DOHH2 (cell line): ENCODE data around the gene CDKAL1.

Source experiments
- CTCF ChIP-seq: fragments of 200-600 bp; sonication (generic); IDR thresholded peaks from one replicate; pipeline ENCODE4 v1.5.1; 2014; ENCODE audit warnings: antibody characterized with exemption, mild to moderate bottlenecking, low read depth, low read length; ENCODE audit not compliant: poor library complexity, severe bottlenecking
- EZH2phosphoT487 ChIP-seq: fragments of 200-600 bp; sonication (generic); IDR thresholded peaks from 2 replicates; pipeline ENCODE4 v1.6.1; 2017; ENCODE audit warnings: borderline replicate concordance, mild to moderate bottlenecking, antibody characterized with exemption, low read length, moderate library complexity, mixed read lengths

GRCh38 chr6:21005816-21006570 lies 471.7 kb downstream of the CDKAL1 start:
- TF ChIP-seq CTCF (no peak), EZH2phosphoT487 (no peak)
